Measurements from ENCODE around the gene SLC35B2.

SLC35B2 gene

GRCh38 chr6:44221291-44221960, 35.9 kb downstream of the SLC35B2 start:
- TF ChIP-seq, protein P1, sequence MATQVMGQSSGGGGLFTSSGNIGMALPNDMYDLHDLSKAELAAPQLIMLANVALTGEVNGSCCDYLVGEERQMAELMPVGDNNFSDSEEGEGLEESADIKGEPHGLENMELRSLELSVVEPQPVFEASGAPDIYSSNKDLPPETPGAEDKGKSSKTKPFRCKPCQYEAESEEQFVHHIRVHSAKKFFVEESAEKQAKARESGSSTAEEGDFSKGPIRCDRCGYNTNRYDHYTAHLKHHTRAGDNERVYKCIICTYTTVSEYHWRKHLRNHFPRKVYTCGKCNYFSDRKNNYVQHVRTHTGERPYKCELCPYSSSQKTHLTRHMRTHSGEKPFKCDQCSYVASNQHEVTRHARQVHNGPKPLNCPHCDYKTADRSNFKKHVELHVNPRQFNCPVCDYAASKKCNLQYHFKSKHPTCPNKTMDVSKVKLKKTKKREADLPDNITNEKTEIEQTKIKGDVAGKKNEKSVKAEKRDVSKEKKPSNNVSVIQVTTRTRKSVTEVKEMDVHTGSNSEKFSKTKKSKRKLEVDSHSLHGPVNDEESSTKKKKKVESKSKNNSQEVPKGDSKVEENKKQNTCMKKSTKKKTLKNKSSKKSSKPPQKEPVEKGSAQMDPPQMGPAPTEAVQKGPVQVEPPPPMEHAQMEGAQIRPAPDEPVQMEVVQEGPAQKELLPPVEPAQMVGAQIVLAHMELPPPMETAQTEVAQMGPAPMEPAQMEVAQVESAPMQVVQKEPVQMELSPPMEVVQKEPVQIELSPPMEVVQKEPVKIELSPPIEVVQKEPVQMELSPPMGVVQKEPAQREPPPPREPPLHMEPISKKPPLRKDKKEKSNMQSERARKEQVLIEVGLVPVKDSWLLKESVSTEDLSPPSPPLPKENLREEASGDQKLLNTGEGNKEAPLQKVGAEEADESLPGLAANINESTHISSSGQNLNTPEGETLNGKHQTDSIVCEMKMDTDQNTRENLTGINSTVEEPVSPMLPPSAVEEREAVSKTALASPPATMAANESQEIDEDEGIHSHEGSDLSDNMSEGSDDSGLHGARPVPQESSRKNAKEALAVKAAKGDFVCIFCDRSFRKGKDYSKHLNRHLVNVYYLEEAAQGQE (IDR thresholded peaks at IDR 0.05; ENCODE audit: insufficient read depth in 1 of 2, low read depth in 2 of 2, low read length in 2 of 2), result no peak
- peak; percentile 24 for TF ChIP-seq FOXP2 (optimal IDR thresholded peaks at IDR 0.05; ENCODE audit: borderline replicate concordance, extremely low read depth, extremely low read length, insufficient read depth)
- no peak for TF ChIP-seq POLR2AphosphoS5 (IDR thresholded peaks at IDR 0.05; ENCODE audit: low read depth, low read length)
- TF ChIP-seq TAF1 (IDR thresholded peaks at IDR 0.05; ENCODE audit: borderline replicate concordance, insufficient read depth, low read length), result no peak

GRCh38 chr6:44220913-44221290, 36.4 kb downstream of the SLC35B2 start:
- TF ChIP-seq, protein P1 (IDR thresholded peaks at IDR 0.05; ENCODE audit: insufficient read depth in 1 of 2, low read depth in 2 of 2, low read length in 2 of 2), result no peak
- TF ChIP-seq POLR2AphosphoS5 (IDR thresholded peaks at IDR 0.05; ENCODE audit: low read depth, low read length) (no peak), FOXP2 (optimal IDR thresholded peaks at IDR 0.05; ENCODE audit: borderline replicate concordance, extremely low read depth, extremely low read length, insufficient read depth) (no peak), SIN3A (IDR thresholded peaks at IDR 0.05; ENCODE audit: borderline replicate concordance, insufficient read depth, low read length) (no peak), TAF1 (IDR thresholded peaks at IDR 0.05; ENCODE audit: borderline replicate concordance, insufficient read depth, low read length) (no peak)

DNA sequence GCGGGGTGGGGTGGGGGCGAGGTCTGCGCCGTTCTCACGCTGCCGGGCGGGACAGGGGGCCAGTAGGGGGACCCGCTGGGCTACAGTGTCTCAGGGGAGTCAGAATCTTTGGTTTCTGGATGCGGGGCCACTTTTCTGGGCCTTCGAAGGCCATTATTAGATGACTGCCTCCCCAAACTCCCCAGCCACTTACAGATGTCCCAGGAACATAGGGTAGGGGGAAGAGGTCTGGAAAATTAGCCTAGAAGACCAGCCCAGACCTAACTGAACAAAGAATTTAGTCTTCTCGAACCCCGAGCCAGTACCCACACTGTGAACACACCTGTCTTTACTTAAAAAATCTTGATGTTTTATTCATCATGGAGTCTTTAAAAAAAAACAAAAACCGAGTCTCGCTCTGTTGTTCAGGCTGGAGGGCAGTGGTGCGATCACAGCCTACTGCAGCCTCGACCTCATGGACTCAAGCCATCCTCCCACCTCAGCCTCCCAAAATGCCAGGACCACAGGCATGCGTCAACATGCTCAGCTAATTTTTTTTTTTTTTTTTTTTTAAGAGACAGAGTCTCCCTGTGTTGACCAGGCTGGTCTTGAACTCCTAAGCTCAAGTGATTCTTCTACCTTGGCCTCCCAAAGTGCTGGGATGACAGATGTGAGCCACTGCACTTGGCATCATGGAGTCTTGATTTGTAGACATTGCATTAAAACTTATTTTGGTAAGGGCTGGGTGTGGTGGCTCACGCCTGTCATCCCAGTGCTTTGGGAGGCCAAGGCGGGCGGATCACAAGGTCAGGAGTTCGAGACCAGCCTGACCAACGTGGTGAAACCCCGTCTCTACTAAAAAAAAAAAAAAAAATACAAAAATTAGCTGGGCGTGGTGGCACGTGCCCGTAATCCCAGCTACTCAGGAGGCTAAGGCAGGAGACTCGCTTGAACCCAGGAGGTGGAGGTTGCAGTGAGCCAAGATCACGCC, 37.2 kb downstream of the SLC35B2 start:
- no peak for TF ChIP-seq POLR2AphosphoS5 (IDR thresholded peaks at IDR 0.05; ENCODE audit: low read depth, low read length)
- TF ChIP-seq SIN3A (IDR thresholded peaks at IDR 0.05; ENCODE audit: borderline replicate concordance, insufficient read depth, low read length), result no peak
- no peak for TF ChIP-seq FOXP2 (optimal IDR thresholded peaks at IDR 0.05; ENCODE audit: borderline replicate concordance, extremely low read depth, extremely low read length, insufficient read depth)
- TF ChIP-seq, protein P1 (IDR thresholded peaks at IDR 0.05; ENCODE audit: insufficient read depth in 1 of 2, low read depth in 2 of 2, low read length in 2 of 2), result no peak
- no peak for TF ChIP-seq TAF1 (IDR thresholded peaks at IDR 0.05; ENCODE audit: borderline replicate concordance, insufficient read depth, low read length)

GRCh38 chr6:44219053-44219814, 38.1 kb downstream of the SLC35B2 start:
- no peak for TF ChIP-seq POLR2AphosphoS5 (IDR thresholded peaks at IDR 0.05; ENCODE audit: low read depth, low read length)
- TF ChIP-seq FOXP2 (optimal IDR thresholded peaks at IDR 0.05; ENCODE audit: borderline replicate concordance, extremely low read depth, extremely low read length, insufficient read depth), result no peak
- TF ChIP-seq, protein P1 (IDR thresholded peaks at IDR 0.05; ENCODE audit: insufficient read depth in 1 of 2, low read depth in 2 of 2, low read length in 2 of 2), result no peak
- no peak for TF ChIP-seq SIN3A (IDR thresholded peaks at IDR 0.05; ENCODE audit: borderline replicate concordance, insufficient read depth, low read length)
- TF ChIP-seq TAF1 (IDR thresholded peaks at IDR 0.05; ENCODE audit: borderline replicate concordance, insufficient read depth, low read length), result no peak

Data from PFSK-1 (cell line).